ENCODE data around the gene SYNPO.

Gene SYNPO

DNA sequence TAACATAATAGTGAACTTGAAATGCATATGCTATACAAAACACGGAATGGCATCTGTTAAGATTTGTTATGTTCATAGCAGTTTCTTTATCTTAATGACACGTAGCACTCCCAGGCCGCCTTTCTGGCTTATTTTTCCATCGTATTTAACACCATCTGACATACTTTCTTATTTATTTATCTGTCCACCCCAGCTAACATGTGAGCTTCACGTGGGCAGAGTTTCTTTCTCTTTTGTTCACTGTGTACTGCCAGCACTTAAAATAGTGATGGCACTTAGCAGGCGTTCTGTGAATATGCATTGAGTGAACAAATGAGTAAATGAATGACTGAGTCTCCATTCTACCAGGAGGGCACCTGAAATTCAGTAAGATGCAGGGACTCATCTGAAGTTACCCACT lies 29.4 kb upstream of the SYNPO start:
- H3K27me3 ChIP-seq (ENCODE audit: insufficient read depth, poor library complexity, severe bottlenecking) = no peaks in the 10 kb centered on the region

GRCh38 chr5:150612405-150612804 lies 28.1 kb upstream of the SYNPO start:
- Histone ChIP-seq H3K27me3 (ENCODE audit: insufficient read depth, poor library complexity, severe bottlenecking) (no peaks in the 10 kb centered on the region), H3K4me3 (ENCODE audit: severe bottlenecking) (no peak overlapping the region), H3K9me3 (ENCODE audit: severe bottlenecking) (no peaks in the 10 kb centered on the region), H3K27ac (ENCODE audit: poor library complexity, severe bottlenecking) (no peak overlapping the region), H3K4me1 (ENCODE audit: insufficient read depth, poor library complexity, severe bottlenecking) (peaks cover 3% of the 10 kb centered on the region), H3K36me3 (ENCODE audit: low read depth) (no peaks in the 10 kb centered on the region)
- no peak for ATAC-seq (ENCODE audit: low read depth)
- no peak for DNase-seq (ENCODE audit: low spot score)
- TF ChIP-seq CTCF (IDR thresholded peaks at IDR 0.05; ENCODE audit: poor library complexity, severe bottlenecking) = no peak

More for the DNA sequence above, 29.4 kb upstream of the SYNPO start:
- H3K4me1 ChIP-seq (ENCODE audit: insufficient read depth, poor library complexity, severe bottlenecking) = no peaks in the 10 kb centered on the region
- no peak overlapping the region for H3K27ac ChIP-seq (ENCODE audit: poor library complexity, severe bottlenecking)
- H3K36me3 ChIP-seq (ENCODE audit: low read depth) = no peaks in the 10 kb centered on the region
- no peak for DNase-seq (ENCODE audit: low spot score)
- no peak for ATAC-seq (ENCODE audit: low read depth)
- no peak overlapping the region for H3K4me3 ChIP-seq (ENCODE audit: severe bottlenecking)
- H3K9me3 ChIP-seq (ENCODE audit: severe bottlenecking) = no peaks in the 10 kb centered on the region
- TF ChIP-seq CTCF (IDR thresholded peaks at IDR 0.05; ENCODE audit: poor library complexity, severe bottlenecking) = no peak

- ATAC-seq (ENCODE audit: low read depth) (no peak), DNase-seq (ENCODE audit: low spot score) (no peak)
- Histone ChIP-seq H3K36me3 (ENCODE audit: low read depth) (no peaks in the 10 kb centered on the region), H3K9me3 (ENCODE audit: severe bottlenecking) (no peaks in the 10 kb centered on the region), H3K4me1 (ENCODE audit: insufficient read depth, poor library complexity, severe bottlenecking) (peaks cover 6% of the 10 kb centered on the region), H3K27ac (ENCODE audit: poor library complexity, severe bottlenecking) (no peak overlapping the region), H3K4me3 (ENCODE audit: severe bottlenecking) (no peak overlapping the region), H3K27me3 (ENCODE audit: insufficient read depth, poor library complexity, severe bottlenecking) (no peaks in the 10 kb centered on the region)
- no peak for TF ChIP-seq CTCF (IDR thresholded peaks at IDR 0.05; ENCODE audit: poor library complexity, severe bottlenecking)
Measured at GRCh38 chr5:150612905-150613670, 27.4 kb upstream of the SYNPO start.

DNA sequence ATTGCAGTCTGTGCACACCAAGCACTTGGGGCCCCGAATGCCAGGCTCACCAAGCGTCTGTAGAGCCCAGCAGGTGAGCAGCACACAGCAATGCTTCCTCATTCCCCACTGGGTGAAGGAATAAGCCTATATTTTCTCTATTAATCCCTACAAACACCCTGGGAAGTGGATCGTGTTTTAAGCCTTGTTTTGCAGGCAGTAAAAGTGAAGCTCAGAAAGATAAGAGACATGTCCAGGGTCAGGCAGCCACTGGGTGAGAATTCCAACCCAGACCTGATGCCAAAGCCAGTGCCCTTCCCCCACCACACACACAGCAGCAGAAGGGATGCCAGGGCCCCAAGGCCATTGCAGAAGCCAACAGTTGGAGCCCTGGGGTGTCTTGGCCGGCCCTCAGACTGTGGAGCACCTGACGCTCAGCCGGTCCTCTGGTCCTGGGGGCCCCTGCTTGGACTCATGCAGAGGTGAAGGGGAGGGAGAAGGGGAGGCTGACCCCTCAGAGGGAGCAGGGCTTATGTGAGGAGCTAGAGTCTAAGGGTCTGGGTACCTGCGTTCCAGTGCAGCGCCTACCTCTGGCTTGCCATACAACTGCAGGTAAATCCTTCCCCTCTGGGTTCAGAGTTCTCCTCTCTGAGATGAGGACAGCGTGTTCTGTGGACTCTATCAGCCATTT lies 26.3 kb upstream of the SYNPO start:
- Histone ChIP-seq H3K9me3 (ENCODE audit: severe bottlenecking) (no peaks in the 10 kb centered on the region), H3K4me1 (ENCODE audit: insufficient read depth, poor library complexity, severe bottlenecking) (peaks cover 6% of the 10 kb centered on the region), H3K27me3 (ENCODE audit: insufficient read depth, poor library complexity, severe bottlenecking) (no peaks in the 10 kb centered on the region), H3K27ac (ENCODE audit: poor library complexity, severe bottlenecking) (no peak overlapping the region), H3K4me3 (ENCODE audit: severe bottlenecking) (no peak overlapping the region), H3K36me3 (ENCODE audit: low read depth) (no peaks in the 10 kb centered on the region)
- DNase-seq (ENCODE audit: low spot score) = no peak
- no peak for ATAC-seq (ENCODE audit: low read depth)
- no peak for TF ChIP-seq CTCF (IDR thresholded peaks at IDR 0.05; ENCODE audit: poor library complexity, severe bottlenecking)

- Histone ChIP-seq H3K4me3 (ENCODE audit: severe bottlenecking) (no peak overlapping the region), H3K9me3 (ENCODE audit: severe bottlenecking) (no peaks in the 10 kb centered on the region), H3K27me3 (ENCODE audit: insufficient read depth, poor library complexity, severe bottlenecking) (no peaks in the 10 kb centered on the region), H3K27ac (ENCODE audit: poor library complexity, severe bottlenecking) (no peak overlapping the region), H3K36me3 (ENCODE audit: low read depth) (no peaks in the 10 kb centered on the region), H3K4me1 (ENCODE audit: insufficient read depth, poor library complexity, severe bottlenecking) (peaks cover 6% of the 10 kb centered on the region)
- DNase-seq (ENCODE audit: low spot score) (no peak), ATAC-seq (ENCODE audit: low read depth) (no peak)
- no peak for TF ChIP-seq CTCF (IDR thresholded peaks at IDR 0.05; ENCODE audit: poor library complexity, severe bottlenecking)
Measured at GRCh38 chr5:150614661-150615060, 25.8 kb upstream of the SYNPO start.

Measured in RWPE2 (cell line).